HG02623 (cell line): ENCODE results near the gene MAN1A1.
"Not testable (repeated sequence)": the region's sequence is repeated elsewhere in the genome, so short reads cannot be mapped to it uniquely, and the experiment has no call there.

Experiments
- ATAC-seq: cut with Tn5 transposase; IDR thresholded peaks from one replicate; pipeline ENCODE4 v1.9.1; 2021; ENCODE audit warnings: moderate library complexity; ENCODE audit not compliant: unreplicated experiment

Gene MAN1A1

DNA sequence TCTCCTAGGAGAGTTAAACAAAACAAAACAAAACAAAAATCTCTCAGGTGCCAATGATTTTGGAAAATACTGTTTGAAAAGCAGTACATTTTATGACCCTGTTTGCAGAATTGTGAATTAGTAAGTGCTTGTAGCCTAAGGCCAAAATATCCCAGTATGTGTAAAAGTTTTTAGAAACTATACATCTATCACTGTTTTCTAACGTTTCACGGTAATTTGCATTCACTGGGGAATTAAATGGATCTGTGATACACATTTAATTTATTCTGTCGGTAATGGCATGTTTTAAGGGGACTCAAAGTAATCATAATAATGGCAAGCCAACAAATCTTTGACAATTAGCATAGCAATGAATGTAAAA lies 175.5 kb downstream of the MAN1A1 start:
- ATAC-seq: no peak

DNA sequence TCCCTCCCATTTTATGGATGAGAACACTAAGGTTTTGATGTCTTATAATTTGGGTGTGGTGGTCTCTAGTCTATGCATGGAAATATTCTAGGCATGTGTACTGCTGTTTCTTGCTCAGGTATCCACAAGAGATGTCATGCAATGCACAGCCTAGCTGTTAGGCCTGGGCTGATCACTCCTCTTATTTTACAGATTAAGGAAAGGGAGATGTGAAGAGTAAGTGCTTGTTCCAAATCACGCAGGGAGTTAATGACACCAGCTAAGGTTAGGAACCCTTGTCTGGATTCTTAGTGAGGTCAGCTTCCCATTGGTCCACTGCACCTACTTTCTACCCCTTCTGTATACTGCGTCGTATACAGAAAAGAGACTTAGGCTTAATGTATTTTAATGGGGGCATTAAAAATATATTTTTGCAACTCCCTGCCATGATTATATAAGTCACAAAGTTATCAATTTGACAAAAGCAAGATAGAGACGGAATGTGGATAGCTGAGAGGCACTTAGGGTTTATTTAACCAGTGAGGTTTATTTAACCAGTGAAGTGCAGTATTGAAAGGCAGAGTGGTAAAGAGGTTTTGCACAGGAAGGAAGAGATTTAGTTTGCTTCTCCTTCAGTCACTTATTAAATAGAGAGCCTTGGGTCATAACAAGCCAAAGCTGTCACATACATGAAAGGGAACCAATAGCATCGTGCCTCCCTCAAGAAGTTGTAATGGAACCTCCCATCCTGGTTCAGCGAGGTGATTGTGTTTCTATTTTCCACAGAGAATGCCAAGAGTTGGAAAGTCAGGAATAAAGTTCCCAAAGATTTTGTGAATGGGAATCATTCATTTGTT lies 176.1 kb downstream of the MAN1A1 start:
- no peak for ATAC-seq

DNA sequence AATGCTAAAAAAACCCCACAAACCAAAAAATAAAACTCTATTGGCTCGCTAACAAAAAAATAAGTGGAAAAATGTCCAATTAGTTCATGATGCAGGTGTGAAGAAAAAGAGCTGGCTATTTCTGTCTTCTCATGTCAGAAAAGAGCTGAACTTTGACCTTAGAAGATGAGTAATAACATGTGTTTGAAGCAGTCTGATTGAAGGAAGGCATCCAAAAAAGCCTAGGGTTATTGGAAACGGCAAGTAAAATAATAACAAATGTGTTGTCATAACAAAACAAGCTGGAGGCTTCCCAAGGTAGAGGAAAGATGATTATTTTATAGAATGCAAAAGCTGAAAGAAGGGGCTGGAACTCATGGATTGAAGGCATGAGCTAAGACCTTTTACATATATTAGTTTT lies 176.7 kb downstream of the MAN1A1 start:
- no peak for ATAC-seq

DNA sequence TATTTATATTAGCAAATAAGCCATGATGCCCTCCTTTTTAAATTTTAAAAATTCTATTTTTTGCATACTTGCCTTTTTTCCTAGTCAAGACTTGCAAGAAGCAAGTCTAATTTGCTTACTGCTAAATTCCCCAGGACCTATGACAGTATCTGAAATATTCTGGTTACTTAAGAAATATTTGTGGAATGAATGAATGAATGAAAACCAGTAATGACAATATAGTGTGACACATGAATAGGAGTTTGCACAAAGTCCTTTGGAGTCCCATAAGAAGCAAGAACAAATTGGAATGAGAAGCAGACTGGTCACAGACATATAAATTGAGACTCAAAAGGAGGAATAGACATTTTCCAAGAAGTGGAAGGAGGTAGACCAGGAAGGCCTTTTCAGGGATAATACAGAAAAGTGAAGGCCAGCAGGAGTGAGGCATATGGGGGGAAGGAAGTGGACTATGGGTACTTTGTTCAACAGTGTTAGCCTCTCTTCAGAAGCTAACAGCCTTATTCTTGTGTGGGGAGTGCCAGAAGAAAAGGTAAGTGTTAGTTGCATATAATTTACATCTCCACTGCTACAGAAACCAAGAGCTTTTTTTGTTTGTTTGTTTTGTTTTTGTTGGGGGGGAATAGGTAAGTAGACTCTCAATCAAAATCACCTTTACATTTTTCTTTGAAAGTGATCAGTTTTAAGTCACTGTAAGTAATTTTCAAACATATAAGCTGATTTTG lies 177.5 kb downstream of the MAN1A1 start:
- ATAC-seq: no peak

DNA sequence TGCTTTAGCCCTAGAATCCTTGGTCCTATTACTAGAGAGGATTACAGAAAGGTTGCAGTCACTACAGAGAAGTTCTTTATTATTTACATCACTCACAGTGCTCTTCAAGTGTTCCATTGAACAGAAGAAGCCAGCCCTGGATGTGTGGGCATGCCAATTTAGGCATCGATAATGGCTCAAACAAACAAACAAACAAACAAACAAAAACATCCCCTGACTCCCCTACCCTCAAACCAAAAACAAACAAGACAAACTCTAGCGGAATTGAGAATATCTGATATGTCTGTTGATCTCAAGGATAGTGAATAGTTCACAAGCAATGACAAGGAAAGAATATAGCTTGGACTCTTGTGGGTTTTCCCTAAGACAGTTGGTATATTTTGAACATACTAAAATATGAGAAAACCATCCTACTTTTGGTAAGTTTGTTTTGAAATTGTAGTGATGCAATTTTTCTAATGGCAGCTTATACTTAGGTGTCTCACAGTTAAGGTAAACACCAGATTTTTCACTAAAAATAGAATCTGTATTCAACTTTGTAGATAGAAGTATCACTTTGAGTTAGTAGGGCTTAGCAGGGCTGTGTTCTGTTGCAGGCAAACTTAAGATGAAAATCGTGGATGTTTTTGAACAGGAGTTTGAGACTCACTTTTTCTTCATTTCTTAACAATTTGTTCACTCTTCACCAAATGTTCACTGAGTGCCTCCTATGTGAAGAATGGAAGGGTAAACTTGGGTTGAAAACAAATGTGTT lies 178.3 kb downstream of the MAN1A1 start:
- peak; percentile 57 for ATAC-seq

DNA sequence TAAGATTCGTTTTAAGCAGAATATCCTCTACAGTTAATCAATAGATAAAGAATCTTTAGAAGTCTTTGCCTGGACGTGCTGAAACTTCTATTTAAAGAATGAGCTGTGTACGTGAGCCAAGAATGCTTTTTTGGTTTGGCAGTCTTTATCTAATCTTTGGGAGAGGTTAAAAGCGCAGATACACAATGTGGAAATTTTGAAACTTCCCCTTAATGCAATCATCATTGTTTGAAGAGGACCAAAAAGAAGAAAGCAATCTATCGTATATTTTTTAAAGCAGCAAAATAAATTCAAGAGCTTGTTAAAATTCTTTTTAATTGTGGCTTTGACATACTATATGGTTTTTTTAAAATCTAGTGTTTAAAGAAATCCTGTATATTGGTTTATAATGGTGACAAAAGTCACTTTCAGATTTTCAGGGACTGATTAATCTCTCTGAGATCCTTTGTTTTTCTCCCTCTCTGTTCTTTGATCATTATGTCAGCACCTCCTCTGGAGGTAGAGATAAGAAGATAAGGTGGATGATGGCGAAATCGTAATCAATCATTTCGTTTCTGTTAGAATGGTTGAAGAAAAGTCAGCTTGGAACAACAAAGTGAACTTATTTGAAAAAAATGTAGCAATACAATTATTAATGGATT lies 179.0 kb downstream of the MAN1A1 start:
- no peak for ATAC-seq

DNA sequence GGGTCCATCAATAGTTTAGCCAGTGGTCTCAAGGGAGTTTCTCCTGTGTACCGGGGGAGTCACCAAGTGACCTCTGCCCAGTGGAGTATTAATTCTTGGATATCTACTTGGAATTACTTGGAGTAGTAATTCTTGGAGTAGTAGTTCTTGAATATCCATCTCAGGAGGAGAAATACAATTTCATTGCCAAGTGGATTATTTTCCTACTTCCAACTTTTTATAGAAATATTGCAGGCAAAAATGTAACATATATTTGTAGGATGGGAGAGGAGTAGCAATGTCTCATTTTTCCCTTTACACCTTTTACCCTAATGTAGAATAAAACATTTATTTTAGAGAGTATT lies 179.5 kb downstream of the MAN1A1 start:
- no peak for ATAC-seq

DNA sequence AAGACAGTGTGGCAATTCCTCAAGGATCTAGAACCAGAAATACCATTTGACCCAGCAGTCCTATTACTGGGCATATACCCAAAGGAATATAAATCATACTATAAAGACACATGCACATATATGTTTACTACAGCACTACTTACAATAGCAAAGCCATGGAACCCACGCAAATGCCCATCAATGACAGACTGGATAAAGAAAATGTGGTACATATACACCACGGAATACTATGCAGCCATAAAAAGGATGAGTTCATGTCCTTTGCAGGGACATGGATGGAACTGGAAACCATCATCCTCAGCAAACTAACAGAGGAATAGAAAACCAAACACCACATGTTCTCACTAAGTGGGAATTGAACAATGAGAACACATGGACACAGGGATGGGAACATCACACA lies 180.2 kb downstream of the MAN1A1 start:
- not testable (repeated sequence) for ATAC-seq

DNA sequence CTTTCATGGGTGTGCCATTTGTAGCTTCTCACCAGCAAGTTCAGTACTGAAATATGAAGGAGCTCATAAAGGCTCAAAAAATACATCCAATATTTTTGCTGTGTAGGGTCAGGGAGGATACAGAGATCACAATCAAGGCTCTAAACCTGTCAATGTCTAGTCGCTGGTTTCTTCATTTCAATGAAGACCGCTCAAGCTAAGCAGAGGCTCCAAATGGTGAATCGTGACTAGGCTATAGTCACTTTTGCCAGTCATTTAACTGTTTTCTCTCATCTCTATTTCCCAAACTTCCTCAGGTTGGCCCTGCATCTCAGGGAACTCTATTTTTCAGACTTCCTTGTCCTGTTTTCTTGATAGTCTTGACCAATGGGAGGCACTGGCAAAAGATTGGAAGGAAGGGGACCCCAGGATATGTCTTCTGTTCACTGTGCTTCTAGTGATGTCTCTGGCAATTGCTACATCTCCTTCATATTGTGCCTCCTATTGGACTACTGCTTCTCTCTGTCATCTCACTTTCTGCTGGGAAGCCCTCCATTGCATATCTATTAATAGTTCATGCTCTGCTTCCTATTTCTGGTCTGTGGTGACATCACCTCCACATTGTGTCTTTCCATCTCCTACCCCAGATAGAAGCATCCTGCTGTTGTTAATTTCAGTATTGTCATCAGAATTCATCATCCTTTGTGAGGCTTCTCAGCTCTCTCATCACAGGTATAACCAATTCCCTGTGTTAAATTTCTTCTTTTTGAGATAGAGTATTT lies 183.4 kb downstream of the MAN1A1 start:
- ATAC-seq: no peak

DNA sequence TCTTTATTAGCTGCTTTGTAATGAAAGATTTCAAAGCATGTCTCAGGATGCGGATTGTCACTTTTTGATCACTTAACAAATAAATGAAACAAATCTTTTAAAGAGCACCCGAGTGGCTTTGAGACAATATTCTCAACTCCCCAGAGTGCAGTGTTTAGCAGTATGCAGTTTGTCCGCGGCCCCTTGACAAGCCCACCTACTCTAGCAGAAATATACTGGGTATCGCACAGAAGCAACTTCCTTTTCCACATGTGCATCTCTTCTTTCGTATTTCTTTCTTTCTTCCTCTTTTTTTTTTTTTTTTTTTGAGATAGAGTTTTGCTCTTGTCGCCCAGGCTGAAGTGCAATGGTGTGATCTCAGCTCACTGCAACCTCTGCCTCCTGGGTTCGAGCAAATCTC lies 186.6 kb downstream of the MAN1A1 start:
- ATAC-seq: no peak

DNA sequence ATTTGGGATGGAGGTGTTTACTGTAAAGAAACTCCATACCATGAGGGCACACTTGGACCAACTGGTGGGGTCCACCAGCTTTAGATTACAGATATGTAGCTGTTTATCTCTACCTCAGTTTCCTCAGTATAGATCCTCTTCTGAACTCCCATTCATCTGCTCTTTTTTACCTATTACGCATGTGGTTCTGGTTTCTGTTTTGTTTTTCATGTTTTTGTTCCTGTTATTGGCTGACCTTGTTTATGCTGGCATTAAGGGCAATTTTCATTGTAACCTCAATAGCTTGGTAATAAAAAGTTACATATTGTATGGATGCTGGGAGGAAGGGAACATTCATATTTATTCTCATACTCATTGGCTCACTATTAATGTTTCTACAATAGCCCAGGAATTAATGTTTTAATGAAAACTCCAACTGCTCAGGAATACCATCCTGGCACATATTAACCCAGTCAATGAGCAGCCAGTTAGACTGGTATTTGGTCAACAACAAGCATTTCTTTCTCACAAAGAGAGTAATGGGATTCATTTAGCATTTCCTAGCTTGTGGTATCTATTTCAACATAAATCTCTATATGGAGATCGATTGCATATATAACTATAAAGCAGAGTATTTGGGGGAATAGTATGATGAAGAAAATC lies 187.3 kb downstream of the MAN1A1 start:
- peak; percentile 69 for ATAC-seq

DNA sequence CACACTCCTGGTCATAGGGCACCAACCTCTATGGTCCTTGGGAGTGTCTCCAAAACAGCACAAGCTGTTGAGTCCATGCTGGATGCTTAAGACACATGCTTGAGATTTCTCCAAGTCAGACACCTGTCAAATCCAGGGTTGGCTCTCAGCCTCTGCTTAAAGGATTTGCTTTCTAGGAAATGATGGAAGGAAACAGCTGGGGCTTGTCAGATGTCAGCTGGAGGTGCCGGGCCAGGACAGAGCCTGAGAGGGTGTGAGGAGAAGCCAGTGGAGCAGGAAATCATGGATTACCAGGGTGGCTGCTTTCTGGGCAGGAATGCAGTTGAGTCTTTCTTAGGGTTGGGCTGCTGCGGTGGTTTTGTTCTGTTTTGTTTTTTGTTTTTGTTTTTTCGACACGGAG lies 188.1 kb downstream of the MAN1A1 start:
- no peak for ATAC-seq

DNA sequence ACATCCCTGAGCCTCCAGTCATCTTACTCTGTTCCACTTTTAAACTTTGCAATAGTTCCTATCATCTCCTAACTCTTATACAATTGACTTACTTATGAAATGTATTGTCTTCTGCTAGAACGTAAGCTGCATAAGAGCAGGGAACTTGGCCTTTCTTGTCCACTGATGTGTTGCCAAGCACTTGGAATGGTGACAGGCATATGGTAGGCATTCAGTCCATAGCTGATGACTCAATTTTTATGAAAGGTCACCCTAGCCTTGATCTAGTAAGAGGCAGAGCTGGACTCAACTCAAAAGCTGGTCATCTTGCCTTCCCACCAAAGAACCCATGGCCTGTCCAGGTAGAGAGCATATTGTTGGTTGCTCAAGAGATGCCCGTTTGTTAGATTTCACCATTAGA lies 188.7 kb downstream of the MAN1A1 start:
- no peak for ATAC-seq

DNA sequence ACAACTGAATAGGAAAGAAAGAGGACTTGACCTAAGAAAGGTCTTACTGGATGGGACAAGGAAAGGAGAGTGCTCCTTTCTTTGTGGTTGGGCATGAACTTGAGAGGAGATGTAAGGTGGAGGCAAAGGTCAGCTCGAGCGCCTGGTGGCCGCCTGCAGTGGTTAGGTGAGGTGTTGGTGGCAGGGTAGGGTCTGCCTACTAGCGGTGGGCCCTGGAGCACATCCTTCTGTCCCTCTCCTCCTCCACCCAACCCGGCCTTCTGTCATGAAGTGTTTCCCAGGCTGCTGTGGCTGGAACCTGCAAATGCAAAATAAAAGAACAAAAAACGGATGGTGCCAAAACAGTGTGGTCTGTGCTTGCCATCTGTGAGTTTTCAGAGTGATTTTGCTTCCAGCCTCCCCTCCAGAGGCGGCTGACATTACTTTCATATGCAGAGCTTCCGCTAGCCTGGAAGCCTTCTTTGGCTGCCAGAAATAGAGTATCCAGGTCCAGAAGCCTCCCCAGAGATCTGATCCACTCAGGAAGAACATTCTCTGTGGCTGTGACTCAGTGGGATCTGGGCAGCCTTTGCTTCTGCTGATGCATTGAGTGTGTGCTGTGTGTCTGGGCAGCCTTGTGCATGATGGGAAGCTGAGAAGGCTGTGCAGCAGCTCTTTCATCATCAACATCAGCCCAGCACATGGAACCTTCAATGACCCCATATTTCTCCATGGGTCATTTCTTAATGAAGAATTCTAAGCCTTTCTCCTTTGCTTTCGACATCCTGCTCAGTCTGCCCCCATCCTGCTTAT lies 191.3 kb downstream of the MAN1A1 start:
- no peak for ATAC-seq

DNA sequence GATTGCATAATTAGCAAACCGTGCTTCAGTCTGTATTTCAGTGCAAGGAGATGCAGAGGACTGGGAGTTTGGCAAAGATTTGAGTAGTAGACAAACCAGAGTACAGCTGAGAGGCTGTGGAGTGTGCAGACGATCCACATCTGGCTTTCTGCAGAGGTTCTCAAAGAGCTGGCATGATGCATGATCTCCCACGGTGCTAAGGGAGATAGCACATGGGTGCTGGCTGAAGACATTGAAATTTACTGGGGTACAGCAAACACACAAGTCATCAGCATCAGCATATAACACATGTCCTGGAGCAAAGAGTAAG lies 192.1 kb downstream of the MAN1A1 start:
- no peak for ATAC-seq

DNA sequence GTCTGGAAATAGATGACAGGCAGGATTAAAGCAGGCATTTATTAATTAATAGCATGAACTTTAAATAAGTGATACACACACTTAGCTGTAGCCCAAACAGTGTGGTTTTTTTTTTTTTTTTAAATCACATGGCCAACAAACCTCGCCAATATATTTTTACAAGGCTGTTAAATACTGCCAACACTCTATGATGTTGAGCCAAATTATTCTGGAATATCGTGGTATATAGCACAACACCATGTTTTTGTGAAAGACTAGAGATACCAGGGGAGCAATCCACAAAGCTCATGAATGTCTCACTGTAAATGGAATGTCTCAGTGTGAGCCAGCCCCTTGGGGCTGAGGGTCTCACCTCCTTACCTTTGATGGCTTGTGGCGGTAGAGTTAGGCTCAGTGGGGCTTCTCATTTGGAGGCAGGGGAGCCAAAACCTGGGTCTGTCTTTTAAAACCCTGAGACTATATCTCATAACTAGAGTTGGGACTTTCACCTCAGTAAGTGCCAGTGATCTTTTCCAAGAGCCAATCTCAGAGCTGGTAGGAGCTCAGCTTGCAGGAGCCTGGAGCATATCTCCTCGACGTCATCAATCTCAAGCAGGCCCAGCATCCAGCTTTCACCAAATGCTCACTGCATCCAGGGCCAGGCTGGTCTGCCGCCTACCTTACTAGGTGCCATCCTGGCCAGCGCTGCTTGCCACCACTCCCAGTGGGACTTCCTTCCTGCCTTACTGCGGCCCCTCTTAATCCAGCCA lies 192.6 kb downstream of the MAN1A1 start:
- ATAC-seq: no peak

DNA sequence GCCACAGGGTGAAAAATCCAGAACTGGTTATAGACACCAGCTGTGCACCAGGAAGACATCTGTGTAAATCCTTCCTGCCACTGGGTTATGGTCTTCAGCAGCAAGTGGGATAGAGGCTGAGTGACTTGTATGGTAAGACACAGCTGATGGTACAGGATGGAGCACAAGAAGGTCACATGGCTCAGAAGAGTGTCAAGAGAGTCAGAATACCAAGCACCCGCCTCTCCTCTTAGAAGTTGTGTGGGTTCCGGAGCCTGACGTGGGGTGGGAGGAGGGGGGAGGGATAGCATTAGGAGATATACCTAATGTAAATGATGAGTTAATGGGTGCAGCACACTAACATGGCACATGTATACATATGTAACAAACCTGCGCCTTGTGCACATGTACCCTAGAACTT lies 193.5 kb downstream of the MAN1A1 start:
- ATAC-seq: not testable (repeated sequence)

DNA sequence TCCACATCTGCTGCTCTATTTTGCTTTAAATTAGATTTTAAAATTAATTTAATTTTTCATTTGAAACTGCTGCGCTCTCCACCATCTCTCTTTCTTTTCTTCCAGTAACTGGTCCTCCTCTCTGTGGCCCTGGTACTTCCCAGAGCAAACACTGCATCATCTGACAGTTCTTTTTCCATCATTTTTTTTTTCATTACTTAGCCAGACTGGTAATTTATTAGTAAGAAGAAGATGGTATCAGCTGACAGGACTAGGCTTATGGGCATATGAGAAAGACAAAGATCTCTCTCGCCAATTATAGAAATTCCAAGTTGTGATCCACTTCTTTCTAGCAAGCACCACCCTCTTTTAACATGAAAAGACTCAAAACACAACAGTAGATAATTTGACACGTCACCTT lies 197.4 kb downstream of the MAN1A1 start:
- ATAC-seq: no peak
